GM12874 (cell line): ENCODE measurements around the gene PEAK1.

Experiments
- TF ChIP-seq, protein P1 (sequence below): IDR thresholded peaks from 2 replicates; pipeline ENCODE4 v1.5.1; 2011; ENCODE audit warnings: low read depth, mild to moderate bottlenecking, control low read depth, low read length, moderate library complexity; ENCODE audit not compliant: insufficient read depth

The PEAK1 gene

DNA sequence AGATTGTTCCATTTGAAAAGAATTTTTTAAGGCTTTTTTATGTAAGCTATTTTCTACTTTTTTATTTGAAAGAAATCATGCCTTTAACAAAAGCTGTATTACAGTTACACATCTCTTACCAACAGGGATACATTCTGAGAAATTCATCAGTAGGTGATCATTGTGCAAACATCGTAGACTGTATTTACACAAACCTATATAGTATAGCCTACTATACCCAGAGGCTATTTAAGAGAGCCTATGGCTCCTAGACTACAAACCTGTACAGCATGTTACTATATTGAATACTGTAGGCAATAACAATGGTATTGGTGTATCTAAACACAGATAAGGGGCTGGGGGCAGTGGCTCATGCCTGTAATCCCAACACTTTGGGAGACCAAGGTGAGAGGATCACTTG is 43.1 kb downstream of the PEAK1 start:
- TF ChIP-seq, protein P1, sequence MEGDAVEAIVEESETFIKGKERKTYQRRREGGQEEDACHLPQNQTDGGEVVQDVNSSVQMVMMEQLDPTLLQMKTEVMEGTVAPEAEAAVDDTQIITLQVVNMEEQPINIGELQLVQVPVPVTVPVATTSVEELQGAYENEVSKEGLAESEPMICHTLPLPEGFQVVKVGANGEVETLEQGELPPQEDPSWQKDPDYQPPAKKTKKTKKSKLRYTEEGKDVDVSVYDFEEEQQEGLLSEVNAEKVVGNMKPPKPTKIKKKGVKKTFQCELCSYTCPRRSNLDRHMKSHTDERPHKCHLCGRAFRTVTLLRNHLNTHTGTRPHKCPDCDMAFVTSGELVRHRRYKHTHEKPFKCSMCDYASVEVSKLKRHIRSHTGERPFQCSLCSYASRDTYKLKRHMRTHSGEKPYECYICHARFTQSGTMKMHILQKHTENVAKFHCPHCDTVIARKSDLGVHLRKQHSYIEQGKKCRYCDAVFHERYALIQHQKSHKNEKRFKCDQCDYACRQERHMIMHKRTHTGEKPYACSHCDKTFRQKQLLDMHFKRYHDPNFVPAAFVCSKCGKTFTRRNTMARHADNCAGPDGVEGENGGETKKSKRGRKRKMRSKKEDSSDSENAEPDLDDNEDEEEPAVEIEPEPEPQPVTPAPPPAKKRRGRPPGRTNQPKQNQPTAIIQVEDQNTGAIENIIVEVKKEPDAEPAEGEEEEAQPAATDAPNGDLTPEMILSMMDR = no peak

DNA sequence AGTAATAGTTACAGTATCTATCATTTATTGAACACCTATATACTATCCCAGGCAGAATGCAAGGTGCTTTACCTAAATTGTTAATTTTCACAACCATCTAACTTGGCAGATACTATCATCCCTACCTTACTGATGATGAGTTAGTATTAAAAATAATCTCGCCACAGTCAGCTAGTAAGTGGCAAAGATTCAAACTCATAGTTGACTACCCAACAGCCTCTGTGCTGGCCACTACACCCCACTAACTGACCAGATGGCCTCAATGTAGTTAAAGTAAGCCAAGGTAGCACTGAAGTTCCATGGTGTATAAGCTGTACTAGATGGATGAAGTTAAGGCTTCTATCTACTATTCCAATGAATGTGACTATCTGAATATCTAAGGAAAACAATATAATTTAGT is 44.8 kb downstream of the PEAK1 start:
- TF ChIP-seq, protein P1 = no peak

DNA sequence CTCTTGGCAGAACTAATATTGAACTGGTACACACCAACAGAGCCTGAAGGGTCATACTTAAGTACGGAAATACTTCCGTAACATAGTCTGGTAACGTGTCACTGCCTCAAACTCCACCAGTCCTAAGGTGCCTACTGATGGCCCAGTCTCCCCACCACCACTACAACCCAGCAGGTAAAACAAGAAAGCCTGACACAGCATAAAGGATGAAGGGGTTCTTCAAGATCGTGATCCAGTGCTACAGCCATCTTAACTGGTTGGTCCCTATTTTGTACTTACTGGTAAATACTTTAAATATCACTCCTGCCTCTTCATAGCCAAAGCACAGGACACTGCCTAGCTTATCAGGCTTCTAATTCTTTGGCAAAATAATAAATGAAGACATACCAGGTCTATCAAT is 46.5 kb downstream of the PEAK1 start:
- TF ChIP-seq, protein P1 = no peak

DNA sequence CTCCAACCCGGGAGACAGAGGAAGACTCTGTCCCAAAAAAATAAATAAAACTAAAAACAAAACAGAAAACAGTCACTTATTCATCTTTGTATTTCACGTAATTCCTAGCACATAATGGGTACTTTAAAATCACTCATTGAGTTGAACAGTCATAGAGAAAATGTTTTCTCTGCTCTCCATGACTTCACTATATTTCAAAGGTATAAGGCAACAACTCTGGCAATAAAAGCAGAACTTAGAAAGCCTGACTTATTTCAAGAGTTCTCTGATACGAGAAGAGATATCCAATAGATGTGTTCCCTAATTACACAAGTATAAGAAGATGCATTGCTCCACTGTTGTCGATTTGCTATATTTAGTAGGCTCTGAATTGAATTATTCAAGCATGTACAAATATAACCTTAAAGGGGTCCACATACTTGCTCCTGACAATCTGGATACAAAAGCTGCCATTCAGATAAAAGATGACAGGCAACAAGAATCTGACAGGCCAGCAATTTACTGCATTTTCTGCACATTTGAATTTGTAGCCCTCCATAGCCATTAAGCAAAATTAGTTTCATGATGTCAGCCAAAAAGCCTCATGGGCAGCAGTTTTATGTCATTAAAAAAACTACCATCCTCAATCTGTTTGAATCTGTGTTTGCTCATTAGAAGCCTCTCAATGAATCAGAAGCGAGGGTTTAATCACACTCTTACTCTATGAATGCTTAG is 47.9 kb downstream of the PEAK1 start:
- TF ChIP-seq, protein P1 = no peak

DNA sequence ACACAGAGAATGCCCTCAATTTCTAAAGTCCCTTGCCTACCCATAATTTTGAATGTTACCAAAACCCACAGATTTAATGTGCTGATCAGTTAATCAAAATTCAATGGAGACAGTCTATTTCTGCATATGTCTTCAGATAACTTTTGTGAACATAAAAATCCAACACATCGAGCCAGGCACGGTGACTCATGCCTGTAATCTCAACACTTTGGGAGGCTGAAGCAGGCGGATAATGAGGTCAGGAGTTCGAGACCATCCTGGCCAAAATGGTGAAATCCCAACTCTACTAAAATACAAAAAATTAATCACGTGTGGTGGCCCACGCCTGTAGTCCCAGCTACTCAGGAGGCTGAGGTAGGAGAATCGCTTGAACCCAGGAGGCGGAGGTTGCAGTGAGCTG is 49.3 kb downstream of the PEAK1 start:
- TF ChIP-seq, protein P1 = no peak

DNA sequence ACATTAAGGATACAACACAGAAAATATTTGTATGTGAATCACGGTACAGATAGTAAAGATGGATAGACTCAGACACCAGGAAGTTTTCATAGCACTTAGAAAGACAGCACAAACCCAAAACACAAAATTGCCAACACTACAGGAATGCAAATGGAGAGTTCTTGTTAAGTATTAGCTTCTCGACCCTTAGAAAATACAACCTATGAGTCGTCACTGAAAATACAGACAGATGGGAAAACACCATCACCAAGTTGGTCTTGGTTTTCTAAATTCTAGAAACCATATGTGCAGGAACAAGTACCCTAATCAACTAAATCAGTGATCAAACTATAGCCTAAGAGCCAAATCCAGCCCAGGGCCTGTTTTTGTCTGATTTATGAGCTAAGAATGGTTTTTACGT is 50.7 kb downstream of the PEAK1 start:
- TF ChIP-seq, protein P1 = no peak

DNA sequence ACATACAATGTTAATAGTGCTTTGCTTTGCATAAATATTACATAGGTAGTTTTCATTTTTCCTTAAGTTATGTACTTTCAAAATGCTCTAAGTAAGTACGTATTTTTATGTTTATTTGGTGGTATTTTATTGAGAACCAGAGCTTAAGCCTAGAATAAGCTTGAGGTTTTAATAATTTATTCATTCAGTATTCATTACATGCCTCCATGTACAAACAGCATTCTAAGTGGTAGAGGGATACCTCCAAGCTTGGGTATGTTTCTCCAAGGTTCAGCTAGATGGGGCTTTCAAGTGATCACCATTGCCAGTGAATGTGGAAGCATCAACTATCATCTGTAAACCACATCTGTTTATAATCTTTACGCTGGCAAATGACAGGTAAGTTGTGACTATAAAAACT is 52.3 kb downstream of the PEAK1 start:
- TF ChIP-seq, protein P1 = no peak
